ENCODE data around the gene AKR1B15.
"Not testable (repeated sequence)": the region's sequence is repeated elsewhere in the genome, so short reads cannot be mapped to it uniquely, and the experiment has no call there.

Gene AKR1B15

DNA sequence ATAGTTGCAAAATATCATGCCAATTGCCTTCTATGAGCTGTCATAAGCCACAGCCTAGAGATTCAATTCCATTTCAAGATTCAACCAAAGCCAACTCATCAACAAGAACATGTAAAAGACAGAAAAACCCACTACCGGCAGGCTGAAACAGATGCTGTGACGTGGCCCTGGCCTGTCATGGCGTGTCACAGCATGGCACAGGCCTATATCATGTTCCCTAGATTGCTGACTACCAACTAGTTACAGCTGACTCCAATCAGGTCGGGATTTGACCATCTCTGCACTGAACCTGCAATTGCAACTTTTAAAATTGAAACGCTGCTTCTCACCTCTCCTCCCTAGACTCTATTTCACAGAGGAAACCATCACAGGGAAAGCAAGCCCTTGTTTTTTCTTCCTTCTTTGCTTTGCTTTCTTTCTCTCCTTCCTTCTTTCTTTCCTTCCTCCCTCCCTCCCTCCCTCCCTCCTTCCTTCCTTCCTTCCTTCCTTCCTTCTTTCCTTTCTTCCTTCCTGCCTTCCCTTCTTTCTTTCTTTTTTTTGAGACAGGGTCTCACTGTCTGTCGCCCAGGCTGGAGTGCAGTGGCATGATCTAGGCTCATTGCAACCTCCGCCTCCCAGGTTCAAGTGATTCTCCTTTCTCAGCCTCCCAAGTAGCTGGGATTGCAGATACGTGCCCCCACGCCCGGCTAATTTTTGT is 22.2 kb upstream of the AKR1B15 start:
- H4K8ac ChIP-seq (ENCODE audit: low read depth, low read length); H2BK15ac ChIP-seq (replicated peaks; ENCODE audit: low read depth); H3K56ac ChIP-seq (ENCODE audit: low read length); DNase-seq; H3K18ac ChIP-seq (ENCODE audit: low read length); H3K79me1 ChIP-seq (ENCODE audit: low read length); H3K4me2 ChIP-seq (ENCODE audit: low read length); H3K9ac ChIP-seq (ENCODE audit: low read length); H2BK120ac ChIP-seq (ENCODE audit: low read depth, low read length); H3K23ac ChIP-seq (ENCODE audit: low read length); H4K5ac ChIP-seq (ENCODE audit: low read length); H3K79me2 ChIP-seq (ENCODE audit: control insufficient read depth, insufficient read depth, low read length); H2BK5ac ChIP-seq (ENCODE audit: low read length); H3K4me1 ChIP-seq (ENCODE audit: control insufficient read depth, low read depth, low read length); H3K4me3 ChIP-seq (ENCODE audit: low read length); H2AK5ac ChIP-seq (ENCODE audit: low read length); H3K27ac ChIP-seq (ENCODE audit: low read depth, low read length); H3K4ac ChIP-seq (ENCODE audit: low read depth, low read length); H3K36me3 ChIP-seq (ENCODE audit: control insufficient read depth, insufficient read depth, low read length); H3K27me3 ChIP-seq (ENCODE audit: insufficient read depth, low read length, poor library complexity): not testable (repeated sequence)
- no CpG with 5 or more reads among the region's 10 CpGs for WGBS (ENCODE audit: extremely low coverage, insufficient coverage, low lambda C conversion rate)

GRCh38 chr7:134527979-134528371 is 20.9 kb upstream of the AKR1B15 start:
- WGBS (ENCODE audit: extremely low coverage, insufficient coverage, low lambda C conversion rate): no CpG with 5 or more reads among the region's 4 CpGs

DNA sequence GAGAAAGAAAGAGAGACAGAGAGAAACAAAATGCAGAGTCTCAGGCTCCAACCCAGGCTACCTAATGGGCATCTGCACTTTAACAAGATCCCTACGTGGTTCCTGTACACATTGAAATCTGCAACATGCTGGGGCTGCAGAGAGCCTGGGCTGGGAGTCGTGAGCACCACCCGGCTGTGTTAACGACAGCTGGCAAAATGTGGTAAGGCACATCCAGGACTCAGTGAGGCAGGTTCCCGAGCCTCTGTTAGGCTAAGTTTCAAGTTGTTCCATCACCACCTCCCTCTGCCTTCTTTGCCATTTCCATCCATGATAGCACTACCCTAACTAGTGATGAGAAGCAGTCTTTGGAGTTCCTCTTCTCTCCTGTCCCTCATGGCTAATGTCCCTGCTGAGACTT is 20.2 kb upstream of the AKR1B15 start:
- Histone ChIP-seq H3K4ac (ENCODE audit: low read depth, low read length) (no peak overlapping the region), H3K27ac (ENCODE audit: low read depth, low read length) (no peak overlapping the region), H3K4me3 (ENCODE audit: low read length) (no peak overlapping the region), H2BK120ac (ENCODE audit: low read depth, low read length) (no peak overlapping the region), H3K4me1 (ENCODE audit: control insufficient read depth, low read depth, low read length) (no peaks in the 10 kb centered on the region), H3K79me2 (ENCODE audit: control insufficient read depth, insufficient read depth, low read length) (no peaks in the 10 kb centered on the region), H3K79me1 (ENCODE audit: low read length) (no peaks in the 10 kb centered on the region), H3K36me3 (ENCODE audit: control insufficient read depth, insufficient read depth, low read length) (no peaks in the 10 kb centered on the region), H3K9ac (ENCODE audit: low read length) (no peak overlapping the region), H3K4me2 (ENCODE audit: low read length) (no peak overlapping the region), H2AK5ac (ENCODE audit: low read length) (no peak overlapping the region), H3K56ac (ENCODE audit: low read length) (no peak overlapping the region), H3K23ac (ENCODE audit: low read length) (no peak overlapping the region), H4K8ac (ENCODE audit: low read depth, low read length) (no peak overlapping the region), H2BK5ac (ENCODE audit: low read length) (no peak overlapping the region), H4K5ac (ENCODE audit: low read length) (no peak overlapping the region), H3K27me3 (ENCODE audit: insufficient read depth, low read length, poor library complexity) (no peaks in the 10 kb centered on the region), H2BK15ac (replicated peaks; ENCODE audit: low read depth) (no peak overlapping the region), H3K18ac (ENCODE audit: low read length) (no peak overlapping the region)
- WGBS (ENCODE audit: extremely low coverage, insufficient coverage, low lambda C conversion rate): no CpG with 5 or more reads among the region's 5 CpGs
- DNase-seq: no peak

More at GRCh38 chr7:134527979-134528371, 20.9 kb upstream of the AKR1B15 start:
- Histone ChIP-seq H3K27me3 (ENCODE audit: insufficient read depth, low read length, poor library complexity) (no peaks in the 10 kb centered on the region), H3K56ac (ENCODE audit: low read length) (no peak overlapping the region), H3K79me1 (ENCODE audit: low read length) (no peaks in the 10 kb centered on the region), H3K4me1 (ENCODE audit: control insufficient read depth, low read depth, low read length) (no peaks in the 10 kb centered on the region), H3K18ac (ENCODE audit: low read length) (no peak overlapping the region), H4K5ac (ENCODE audit: low read length) (no peak overlapping the region), H3K4ac (ENCODE audit: low read depth, low read length) (no peak overlapping the region), H3K36me3 (ENCODE audit: control insufficient read depth, insufficient read depth, low read length) (no peaks in the 10 kb centered on the region), H3K4me2 (ENCODE audit: low read length) (no peak overlapping the region), H2AK5ac (ENCODE audit: low read length) (no peak overlapping the region), H2BK15ac (replicated peaks; ENCODE audit: low read depth) (no peak overlapping the region), H3K9ac (ENCODE audit: low read length) (no peak overlapping the region), H3K4me3 (ENCODE audit: low read length) (no peak overlapping the region), H2BK5ac (ENCODE audit: low read length) (no peak overlapping the region), H3K27ac (ENCODE audit: low read depth, low read length) (no peak overlapping the region), H2BK120ac (ENCODE audit: low read depth, low read length) (no peak overlapping the region), H3K23ac (ENCODE audit: low read length) (no peak overlapping the region), H3K79me2 (ENCODE audit: control insufficient read depth, insufficient read depth, low read length) (no peaks in the 10 kb centered on the region), H4K8ac (ENCODE audit: low read depth, low read length) (no peak overlapping the region)
- no peak for DNase-seq

DNA sequence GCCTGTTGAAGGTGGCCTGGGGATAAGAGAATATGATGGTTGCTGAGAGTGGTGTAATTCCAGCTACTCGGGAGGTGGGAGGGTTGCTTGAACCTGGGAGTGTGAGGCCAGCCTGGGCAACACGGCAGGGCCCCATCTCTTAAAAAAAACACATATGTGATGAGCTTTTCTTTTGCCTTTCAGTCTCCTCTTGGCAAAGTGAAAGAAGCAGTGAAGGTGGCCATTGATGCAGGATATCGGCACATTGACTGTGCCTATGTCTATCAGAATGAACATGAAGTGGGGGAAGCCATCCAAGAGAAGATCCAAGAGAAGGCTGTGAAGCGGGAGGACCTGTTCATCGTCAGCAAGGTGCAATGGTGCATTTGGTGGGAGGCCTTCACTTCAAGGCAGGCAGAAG is 18.4 kb upstream of the AKR1B15 start:
- H2BK15ac ChIP-seq (replicated peaks; ENCODE audit: low read depth): no peak overlapping the region
- no peak overlapping the region for H3K9ac ChIP-seq (ENCODE audit: low read length)
- no peak overlapping the region for H3K18ac ChIP-seq (ENCODE audit: low read length)
- H3K36me3 ChIP-seq (ENCODE audit: control insufficient read depth, insufficient read depth, low read length): no peaks in the 10 kb centered on the region
- H3K79me2 ChIP-seq (ENCODE audit: control insufficient read depth, insufficient read depth, low read length): no peaks in the 10 kb centered on the region
- H3K23ac ChIP-seq (ENCODE audit: low read length): no peak overlapping the region
- no peak overlapping the region for H2AK5ac ChIP-seq (ENCODE audit: low read length)
- H3K4me1 ChIP-seq (ENCODE audit: control insufficient read depth, low read depth, low read length): no peaks in the 10 kb centered on the region
- DNase-seq: no peak
- H3K27me3 ChIP-seq (ENCODE audit: insufficient read depth, low read length, poor library complexity): no peaks in the 10 kb centered on the region
- no peak overlapping the region for H2BK120ac ChIP-seq (ENCODE audit: low read depth, low read length)
- no peak overlapping the region for H4K8ac ChIP-seq (ENCODE audit: low read depth, low read length)
- no peak overlapping the region for H3K4me2 ChIP-seq (ENCODE audit: low read length)
- no peak overlapping the region for H3K4ac ChIP-seq (ENCODE audit: low read depth, low read length)
- H2BK5ac ChIP-seq (ENCODE audit: low read length): no peak overlapping the region
- no peak overlapping the region for H4K5ac ChIP-seq (ENCODE audit: low read length)
- H3K56ac ChIP-seq (ENCODE audit: low read length): no peak overlapping the region
- no peak overlapping the region for H3K27ac ChIP-seq (ENCODE audit: low read depth, low read length)
- no peak overlapping the region for H3K4me3 ChIP-seq (ENCODE audit: low read length)
- no CpG with 5 or more reads among the region's 5 CpGs for WGBS (ENCODE audit: extremely low coverage, insufficient coverage, low lambda C conversion rate)
- H3K79me1 ChIP-seq (ENCODE audit: low read length): no peaks in the 10 kb centered on the region

GRCh38 chr7:134532180-134532953 is 16.5 kb upstream of the AKR1B15 start:
- Histone ChIP-seq H3K9ac (ENCODE audit: low read length) (no peak overlapping the region), H4K5ac (ENCODE audit: low read length) (no peak overlapping the region), H3K27me3 (ENCODE audit: insufficient read depth, low read length, poor library complexity) (no peaks in the 10 kb centered on the region), H3K4me3 (ENCODE audit: low read length) (no peak overlapping the region), H2BK5ac (ENCODE audit: low read length) (no peak overlapping the region), H3K4me2 (ENCODE audit: low read length) (no peak overlapping the region), H3K18ac (ENCODE audit: low read length) (no peak overlapping the region), H2BK15ac (replicated peaks; ENCODE audit: low read depth) (no peak overlapping the region), H4K8ac (ENCODE audit: low read depth, low read length) (no peak overlapping the region), H2BK120ac (ENCODE audit: low read depth, low read length) (no peak overlapping the region), H3K4me1 (ENCODE audit: control insufficient read depth, low read depth, low read length) (no peaks in the 10 kb centered on the region), H3K23ac (ENCODE audit: low read length) (no peak overlapping the region), H3K36me3 (ENCODE audit: control insufficient read depth, insufficient read depth, low read length) (no peaks in the 10 kb centered on the region), H3K56ac (ENCODE audit: low read length) (no peak overlapping the region), H3K27ac (ENCODE audit: low read depth, low read length) (no peak overlapping the region), H2AK5ac (ENCODE audit: low read length) (no peak overlapping the region), H3K4ac (ENCODE audit: low read depth, low read length) (no peak overlapping the region), H3K79me1 (ENCODE audit: low read length) (no peaks in the 10 kb centered on the region), H3K79me2 (ENCODE audit: control insufficient read depth, insufficient read depth, low read length) (no peaks in the 10 kb centered on the region)
- no CpG with 5 or more reads among the region's 3 CpGs for WGBS (ENCODE audit: extremely low coverage, insufficient coverage, low lambda C conversion rate)
- DNase-seq: no peak

- no peak for DNase-seq
- no peaks in the 10 kb centered on the region for H3K4me1 ChIP-seq (ENCODE audit: control insufficient read depth, low read depth, low read length)
- H3K79me1 ChIP-seq (ENCODE audit: low read length): no peaks in the 10 kb centered on the region
- no peak overlapping the region for H3K56ac ChIP-seq (ENCODE audit: low read length)
- no peaks in the 10 kb centered on the region for H3K36me3 ChIP-seq (ENCODE audit: control insufficient read depth, insufficient read depth, low read length)
- H4K5ac ChIP-seq (ENCODE audit: low read length): no peak overlapping the region
- H4K8ac ChIP-seq (ENCODE audit: low read depth, low read length): no peak overlapping the region
- H3K9ac ChIP-seq (ENCODE audit: low read length): no peak overlapping the region
- no peak overlapping the region for H2BK120ac ChIP-seq (ENCODE audit: low read depth, low read length)
- no peak overlapping the region for H3K23ac ChIP-seq (ENCODE audit: low read length)
- no peak overlapping the region for H3K4me2 ChIP-seq (ENCODE audit: low read length)
- H2AK5ac ChIP-seq (ENCODE audit: low read length): no peak overlapping the region
- H3K4me3 ChIP-seq (ENCODE audit: low read length): no peak overlapping the region
- no peak overlapping the region for H3K18ac ChIP-seq (ENCODE audit: low read length)
- no peak overlapping the region for H3K27ac ChIP-seq (ENCODE audit: low read depth, low read length)
- no CpG with 5 or more reads among the region's 3 CpGs for WGBS (ENCODE audit: extremely low coverage, insufficient coverage, low lambda C conversion rate)
- H2BK5ac ChIP-seq (ENCODE audit: low read length): no peak overlapping the region
- no peaks in the 10 kb centered on the region for H3K79me2 ChIP-seq (ENCODE audit: control insufficient read depth, insufficient read depth, low read length)
- no peak overlapping the region for H3K4ac ChIP-seq (ENCODE audit: low read depth, low read length)
- no peak overlapping the region for H2BK15ac ChIP-seq (replicated peaks; ENCODE audit: low read depth)
- H3K27me3 ChIP-seq (ENCODE audit: insufficient read depth, low read length, poor library complexity): no peaks in the 10 kb centered on the region
Measured at GRCh38 chr7:134532954-134533218, 16.0 kb upstream of the AKR1B15 start.

Measured in mesendoderm (in vitro differentiated cells).